GM12875 (cell line): Measurements from ENCODE around the gene NR2F6.

Experiments
- H3K4me3 ChIP-seq: one replicate; pipeline ENCODE4 v1.5.1; 2011; ENCODE audit warnings: low read depth, low read length, control low read depth
- CTCF ChIP-seq: IDR thresholded peaks from 2 replicates; pipeline ENCODE4 v1.5.1; 2011; ENCODE audit warnings: low read depth, mild to moderate bottlenecking, control low read depth, inconsistent platforms, low read length, moderate library complexity, borderline replicate concordance; ENCODE audit not compliant: insufficient read depth

NR2F6 gene

GRCh38 chr19:17245535-17245984, at the start of gene NR2F6:
NR2F6 (minus strand) TSS chr19:17245919; CDS start chr19:17245220, 699 bp downstream.
- no peak for TF ChIP-seq CTCF
- H3K4me3 ChIP-seq = peak within 1 kb of the TSS; percentile 68

GRCh38 chr19:17294051-17294891, 48.6 kb upstream of the NR2F6 start:
- TF ChIP-seq CTCF = no peak
- H3K4me3 ChIP-seq = no peak overlapping the region

GRCh38 chr19:17293605-17294004, 47.9 kb upstream of the NR2F6 start:
- no peak for TF ChIP-seq CTCF
- no peak overlapping the region for H3K4me3 ChIP-seq

- H3K4me3 ChIP-seq = peak overlapping the region; percentile 71
- TF ChIP-seq CTCF = peak; percentile 77; the same call in 1 of the 2 replicates
These were observed 46.8 kb upstream of the NR2F6 start for GRCh38 chr19:17292301-17293074.

- H3K4me3 ChIP-seq = no peak overlapping the region
- no peak for TF ChIP-seq CTCF
These were observed 43.8 kb upstream of the NR2F6 start for GRCh38 chr19:17289489-17289888.

- no peak for TF ChIP-seq CTCF
- no peak overlapping the region for H3K4me3 ChIP-seq
These were observed 41.0 kb upstream of the NR2F6 start for GRCh38 chr19:17286752-17287151.
